Mesodermal cell (in vitro differentiated cells): ENCODE results near the gene OTOG.

Experiments
- H3K27ac ChIP-seq: 2 replicates; pipeline ENCODE4 v1.7.0; 2013; ENCODE audit warnings: mild to moderate bottlenecking, low read depth, low read length, moderate library complexity; ENCODE audit not compliant: severe bottlenecking
- H3K36me3 ChIP-seq: 2 replicates; pipeline ENCODE4 v1.7.1; 2013; ENCODE audit warnings: mild to moderate bottlenecking, low read length, moderate library complexity; ENCODE audit not compliant: control insufficient read depth, insufficient read depth
- H3K4me1 ChIP-seq: one replicate; pipeline ENCODE4 v1.7.1; 2013; ENCODE audit warnings: mild to moderate bottlenecking, low read length; ENCODE audit not compliant: insufficient read depth, control insufficient read depth, poor library complexity, severe bottlenecking
- H3K4me3 ChIP-seq: 2 replicates; pipeline ENCODE4 v1.7.0; 2013; ENCODE audit warnings: low read length, control low read depth, mild to moderate bottlenecking; ENCODE audit not compliant: insufficient read depth, poor library complexity, severe bottlenecking; ENCODE audit errors: extremely low read depth
- H3K9me3 ChIP-seq: 2 replicates; pipeline ENCODE4 v1.7.1; 2013; ENCODE audit warnings: mild to moderate bottlenecking, low read length, moderate library complexity; ENCODE audit not compliant: control insufficient read depth
- WGBS, 2 experiments: methylation state at CpG; one replicate each; pipeline ENCODE4 v1.1.5; 2013; ENCODE audit warnings: missing lambda C conversion rate in 2 of 2; ENCODE audit not compliant: insufficient coverage in 2 of 2; 5-methylcytosine and 5-hydroxymethylcytosine counted together

Gene OTOG

GRCh38 chr11:17538731-17539130 lies 8.3 kb upstream of the OTOG start:
- no peaks in the 10 kb centered on the region for H3K9me3 ChIP-seq
- no peak overlapping the region for H3K4me3 ChIP-seq
- H3K36me3 ChIP-seq, result no peaks in the 10 kb centered on the region
- WGBS, 2 experiments, result 87 to 88% methylated on average over 2 to 3 of the region's 3 CpGs
- H3K4me1 ChIP-seq, result no peaks in the 10 kb centered on the region
- no peak overlapping the region for H3K27ac ChIP-seq

- Histone ChIP-seq H3K27ac (no peak overlapping the region), H3K4me1 (no peaks in the 10 kb centered on the region)
- 75 to 86% methylated on average over 3 of the region's 4 CpGs for WGBS, 2 experiments
These were observed 6.3 kb upstream of the OTOG start for GRCh38 chr11:17540807-17541206.

GRCh38 chr11:17541330-17541885 lies 5.7 kb upstream of the OTOG start:
- 78 to 79% methylated on average over 3 to 4 of the region's 4 CpGs for WGBS, 2 experiments
- Histone ChIP-seq H3K9me3 (no peaks in the 10 kb centered on the region), H3K4me3 (no peak overlapping the region), H3K4me1 (no peaks in the 10 kb centered on the region), H3K36me3 (no peaks in the 10 kb centered on the region), H3K27ac (no peak overlapping the region)

More at GRCh38 chr11:17540807-17541206, 6.3 kb upstream of the OTOG start:
- Histone ChIP-seq H3K36me3 (no peaks in the 10 kb centered on the region), H3K9me3 (no peaks in the 10 kb centered on the region), H3K4me3 (no peak overlapping the region)

GRCh38 chr11:17542249-17542648 lies 4.8 kb upstream of the OTOG start:
- H3K4me3 ChIP-seq, result no peak overlapping the region
- 98 to 100% methylated on average over 4 of the region's 4 CpGs for WGBS, 2 experiments
- H3K4me1 ChIP-seq, result peaks cover 2% of the 10 kb centered on the region
- H3K27ac ChIP-seq, result no peak overlapping the region
- H3K9me3 ChIP-seq, result no peaks in the 10 kb centered on the region
- no peaks in the 10 kb centered on the region for H3K36me3 ChIP-seq

GRCh38 chr11:17543041-17543440 lies 4.0 kb upstream of the OTOG start:
- no peaks in the 10 kb centered on the region for H3K9me3 ChIP-seq
- H3K4me1 ChIP-seq, result peaks cover 2% of the 10 kb centered on the region
- no peak overlapping the region for H3K27ac ChIP-seq
- H3K4me3 ChIP-seq, result no peak overlapping the region
- H3K36me3 ChIP-seq, result no peaks in the 10 kb centered on the region
- WGBS, 2 experiments, result 60% methylated on average over 1 of the region's 2 CpGs; no CpG with 5 or more reads in 1 of the 2 experiments

GRCh38 chr11:17543574-17544180 lies 3.4 kb upstream of the OTOG start:
- WGBS, 2 experiments, result 69 to 73% methylated on average over 4 to 14 of the region's 17 CpGs

GRCh38 chr11:17544181-17544622 lies 2.9 kb upstream of the OTOG start, which contains the start of gene USH1C:
USH1C (minus strand) TSS chr11:17544416; CDS start chr11:17544307, 109 bp downstream.
- Histone ChIP-seq H3K4me3 (no peak within 1 kb of the TSS), H3K36me3 (no peaks in the 10 kb centered on the region), H3K4me1 (peaks cover 2% of the 10 kb centered on the region), H3K27ac (no peak within 1 kb of the TSS), H3K9me3 (no peaks in the 10 kb centered on the region)
- 24 to 32% methylated on average over 17 to 25 of the region's 32 CpGs for WGBS, 2 experiments

More at GRCh38 chr11:17543574-17544180, 3.4 kb upstream of the OTOG start:
- Histone ChIP-seq H3K9me3 (no peaks in the 10 kb centered on the region), H3K36me3 (no peaks in the 10 kb centered on the region), H3K27ac (no peak overlapping the region), H3K4me3 (no peak overlapping the region), H3K4me1 (peaks cover 2% of the 10 kb centered on the region)

- H3K4me1 ChIP-seq, result peaks cover 7% of the 10 kb centered on the region
- 100% methylated on average over 1 of the region's 2 CpGs for WGBS, 2 experiments
- H3K9me3 ChIP-seq, result no peaks in the 10 kb centered on the region
- H3K4me3 ChIP-seq, result no peak overlapping the region
- H3K36me3 ChIP-seq, result no peaks in the 10 kb centered on the region
- no peak overlapping the region for H3K27ac ChIP-seq
These were observed 819 bp upstream of the OTOG start for GRCh38 chr11:17546240-17546639.

GRCh38 chr11:17547932-17548331 lies 873 bp downstream of the OTOG start:
- Histone ChIP-seq H3K4me3 (no peak overlapping the region), H3K27ac (no peak overlapping the region), H3K9me3 (no peaks in the 10 kb centered on the region), H3K4me1 (peaks cover 7% of the 10 kb centered on the region), H3K36me3 (no peaks in the 10 kb centered on the region)
- WGBS, 2 experiments, result 66 to 94% methylated on average over 4 to 5 of the region's 9 CpGs

- no peaks in the 10 kb centered on the region for H3K9me3 ChIP-seq
- 94% methylated on average over 2 of the region's 6 CpGs for WGBS, 2 experiments
- H3K4me1 ChIP-seq, result peaks cover 7% of the 10 kb centered on the region
- no peak overlapping the region for H3K27ac ChIP-seq
- no peak overlapping the region for H3K4me3 ChIP-seq
- no peaks in the 10 kb centered on the region for H3K36me3 ChIP-seq
These were observed 1.4 kb downstream of the OTOG start for GRCh38 chr11:17548444-17548843.
